Fibroblast of villous mesenchyme (primary cell): Measurements from ENCODE around the gene GCNT4. TPM values are rescaled to one million over a fixed set of nuclear protein-coding genes. Genes with fewer than 3 reads are reported as not detected.

Experiments used
- DNase-seq: peaks from one replicate; pipeline ENCODE4 v3.0.0-alpha.2; 2010; ENCODE audit warnings: low read depth
- H3K4me3 ChIP-seq: 2 replicates; pipeline ENCODE4 v1.5.1; 2011; ENCODE audit warnings: low read depth, mild to moderate bottlenecking, low read length
- CTCF ChIP-seq: IDR thresholded peaks from 2 replicates; pipeline ENCODE4 v1.5.1; 2012; ENCODE audit warnings: low read depth, mild to moderate bottlenecking, low read length; ENCODE audit not compliant: insufficient read depth
- total RNA-seq: library from RNA; depleted of rRNA; stranded (reverse); fragments of >200 nt; gene quantifications from 2 replicates; pipeline ENCODE4 v1.2.3, GENCODE V29; 2012

Gene GCNT4
- total RNA-seq, 1 donor = 46.2 TPM

- no peak for TF ChIP-seq CTCF
- DNase-seq = no peak
- no peak overlapping the region for H3K4me3 ChIP-seq
These were observed 25.7 kb upstream of the GCNT4 start for GRCh38 chr5:75078027-75078426.

DNA sequence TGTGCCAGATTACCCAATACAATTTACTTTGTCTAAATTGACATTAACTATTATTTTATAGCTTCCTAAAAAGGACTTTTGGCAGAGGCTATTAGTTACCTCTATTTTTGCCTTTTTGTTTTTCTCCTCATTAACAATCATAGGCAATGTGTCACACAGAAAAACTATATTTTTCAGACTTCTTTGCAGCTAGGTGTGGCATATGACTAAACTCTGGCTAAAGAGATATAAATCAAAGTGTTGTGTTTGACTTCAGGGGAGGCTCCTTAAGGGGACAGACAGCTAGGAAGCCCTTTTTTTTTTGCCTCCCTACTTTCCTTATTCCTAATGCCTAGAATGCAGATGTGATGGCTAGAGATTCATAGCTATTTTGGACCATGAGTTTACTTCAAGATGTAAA lies 19.7 kb upstream of the GCNT4 start:
- no peak for TF ChIP-seq CTCF
- DNase-seq = no peak
- H3K4me3 ChIP-seq = no peak overlapping the region

- H3K4me3 ChIP-seq = no peak overlapping the region
- DNase-seq = no peak
- TF ChIP-seq CTCF = no peak
These were observed 18.7 kb upstream of the GCNT4 start for GRCh38 chr5:75071100-75071499.

GRCh38 chr5:75067434-75067833 lies 15.1 kb upstream of the GCNT4 start:
- DNase-seq = no peak
- no peak for TF ChIP-seq CTCF
- no peak overlapping the region for H3K4me3 ChIP-seq

- TF ChIP-seq CTCF = no peak
- DNase-seq = no peak
- H3K4me3 ChIP-seq = no peak overlapping the region
These were observed 10.7 kb upstream of the GCNT4 start for GRCh38 chr5:75062925-75063531.

DNA sequence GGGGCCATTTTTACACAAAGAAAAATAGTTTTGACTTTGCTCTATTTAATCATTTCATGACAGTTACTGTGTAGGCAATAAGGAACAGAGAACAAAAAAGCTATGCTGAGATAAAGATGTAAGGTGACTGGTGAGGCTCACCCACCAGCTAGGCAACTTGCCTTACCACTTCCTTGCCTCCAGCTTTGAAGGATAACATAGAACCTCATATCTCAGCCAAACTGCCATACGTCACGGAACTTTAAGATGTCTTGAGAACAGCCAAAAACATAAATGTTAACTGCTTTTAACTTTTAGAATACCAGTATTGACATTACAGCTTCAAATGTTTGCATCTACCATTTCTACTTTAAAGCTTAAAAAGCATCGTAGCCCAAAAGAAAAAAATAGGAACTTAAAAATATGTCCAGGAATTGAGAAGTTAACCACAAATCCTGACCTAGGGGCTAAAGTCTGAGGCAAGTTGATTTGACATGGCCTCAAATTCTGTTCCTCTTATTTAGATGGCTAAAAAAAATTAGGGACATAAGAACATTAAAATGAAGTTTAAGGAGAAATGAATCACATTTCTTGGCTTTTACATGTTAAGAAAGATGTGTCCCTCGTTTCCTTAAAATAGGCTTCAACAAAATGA lies 7.7 kb upstream of the GCNT4 start:
- DNase-seq = no peak
- TF ChIP-seq CTCF = no peak
- H3K4me3 ChIP-seq = no peak overlapping the region
